K562 (cell line): ENCODE measurements around the gene SIRPA. TPM values are rescaled to one million over a fixed set of nuclear protein-coding genes. Genes with fewer than 3 reads are reported as not detected.

Experiments
- ATAC-seq: fragments of 200-7000 bp; cut with Tn5 transposase; 3 replicates; pipeline ENCODE4 v1.9.1; 2020; ENCODE audit warnings: moderate library complexity
- BruUV-seq: library from RNA; stranded (reverse); fragments of 400-500 nt; replicated peaks from 2 replicates; lab custom pipeline; 2021; lab: Mats Ljungman, UMichigan
- CTCF ChIA-PET: fragments of 300-600 bp; formaldehyde crosslinking; extraction: SDS; loops from one replicate; lab custom pipeline; 2021; ENCODE audit warnings: low intra/inter-chr PET ratio; lab: Yijun Ruan, JAX
- POLR2A ChIA-PET: fragments of 300-600, 350-650 bp; sonication (Branson Sonifier 250); formaldehyde crosslinking; extraction: SDS; loops from one replicate; lab custom pipeline; 2021; ENCODE audit warnings: antibody characterized with exemption, inconsistent platforms; lab: Yijun Ruan, JAX
- DNase-seq, 4 experiments: peaks; one replicate each; pipeline versions ENCODE4 v3.0.0 to v3.0.0-alpha.2; 2011 to 2018; ENCODE audit warnings: low spot score in 3 of 4, mixed read lengths in 3 of 4; ENCODE audit errors: extremely low read depth in 1 of 4
- FAIRE-seq: peaks from 2 replicates; lab custom pipeline; 2011; peaks lifted over from hg19 to GRCh38; lab: Jason Lieb, UNC
- H2AFZ ChIP-seq: 2 replicates; pipeline ENCODE4 v1.6.0; 2011; ENCODE audit warnings: low read depth, low read length, control low read depth, inconsistent platforms
- H3K27ac ChIP-seq: fragments of 200-600 bp; 3 replicates; pipeline ENCODE4 v1.8.0; 2011; ENCODE audit warnings: low read depth, mild to moderate bottlenecking, control low read depth, inconsistent platforms, low read length, moderate library complexity, mixed read lengths; ENCODE audit errors: extremely low read depth
- H3K27me3 ChIP-seq, 2 experiments: fragments of 300-600 bp in 1 of 2; 2 replicates in 1 of 2; 3 replicates in 1 of 2; pipeline versions ENCODE4 v1.6.0 to v1.8.0; 2011; ENCODE audit warnings: inconsistent platforms in 2 of 2, low read length in 2 of 2, mild to moderate bottlenecking in 1 of 2, mixed read lengths in 1 of 2, moderate library complexity in 1 of 2; ENCODE audit not compliant: control insufficient read depth in 2 of 2, insufficient read depth in 2 of 2
- H3K36me3 ChIP-seq: fragments of 300-600 bp; 3 replicates; pipeline ENCODE4 v1.8.0; 2011; ENCODE audit warnings: mild to moderate bottlenecking, low read length, inconsistent platforms; ENCODE audit not compliant: control insufficient read depth, insufficient read depth
- H3K4me1 ChIP-seq, 2 experiments: fragments of 200-600 bp in 1 of 2; replicated peaks in 1 of 2; 2 replicates in 1 of 2; 3 replicates in 1 of 2; pipeline versions ENCODE4 v1.5.1 to v1.8.0; 2011; ENCODE audit warnings: inconsistent platforms in 2 of 2, low read length in 2 of 2, mild to moderate bottlenecking in 1 of 2, mixed read lengths in 1 of 2, moderate library complexity in 1 of 2; ENCODE audit not compliant: control insufficient read depth in 2 of 2, insufficient read depth in 2 of 2
- H3K4me2 ChIP-seq: 2 replicates; pipeline ENCODE4 v1.6.1; 2011; ENCODE audit warnings: low read length, control low read depth, inconsistent platforms, mixed read lengths; ENCODE audit not compliant: insufficient read depth
- H3K4me3 ChIP-seq: fragments of 200-600 bp; sonication (generic), shearing (Covaris generic); 2 replicates; pipeline ENCODE4 v1.5.1; 2016; ENCODE audit warnings: control low read depth, inconsistent platforms
- H3K79me2 ChIP-seq: fragments of 200-600 bp; 3 replicates; pipeline ENCODE4 v1.8.0; 2011; ENCODE audit warnings: low read length, inconsistent platforms; ENCODE audit not compliant: control insufficient read depth, insufficient read depth
- H3K9ac ChIP-seq, 2 experiments: 2 replicates each; pipeline versions ENCODE4 v1.6.0 to v1.6.1; 2011; ENCODE audit warnings: low read depth in 2 of 2, low read length in 2 of 2, control low read depth in 1 of 2, inconsistent platforms in 1 of 2, mild to moderate bottlenecking in 1 of 2, mixed read lengths in 1 of 2; ENCODE audit not compliant: insufficient read depth in 1 of 2
- H3K9me1 ChIP-seq: one replicate; pipeline ENCODE4 v1.6.0; 2011; ENCODE audit warnings: inconsistent platforms, mild to moderate bottlenecking, low read length, moderate library complexity; ENCODE audit not compliant: control insufficient read depth, insufficient read depth
- H3K9me3 ChIP-seq: replicated peaks from 2 replicates; pipeline ENCODE4 v1.5.1; 2011; ENCODE audit warnings: low read depth, low read length, inconsistent platforms; ENCODE audit not compliant: control insufficient read depth, insufficient read depth
- H4K20me1 ChIP-seq: replicated peaks from 2 replicates; pipeline ENCODE4 v1.6.1; 2011; ENCODE audit warnings: low read length, inconsistent platforms, mixed read lengths; ENCODE audit not compliant: control insufficient read depth, insufficient read depth
- BACH1 ChIP-seq: fragments of 200-800 bp; sonication (Bioruptor generic); IDR thresholded peaks from 2 replicates; pipeline ENCODE4 v1.6.1; 2016; ENCODE audit warnings: missing genetic modification characterization, missing compliant biosample characterization
- E2F3 ChIP-seq: fragments of 250-450 bp; sonication (Bioruptor Pico); IDR thresholded peaks from 2 replicates; pipeline ENCODE4 v1.4.0; 2020; ENCODE audit warnings: mild to moderate bottlenecking
- GABPB2 ChIP-seq: fragments of 250-450 bp; sonication (Bioruptor Pico); conservative IDR thresholded peaks from 2 replicates; pipeline ENCODE4 v1.5.1; 2021; ENCODE audit warnings: mild to moderate bottlenecking
- HMGN3 ChIP-seq: IDR thresholded peaks from 2 replicates; pipeline ENCODE4 v1.6.1; 2011; ENCODE audit warnings: borderline replicate concordance, low read depth, mild to moderate bottlenecking, mixed read lengths, low read length; ENCODE audit not compliant: insufficient read length; ENCODE audit errors: extremely low read depth
- IFI16 ChIP-seq: fragments of 250-450 bp; sonication (Bioruptor Pico); IDR thresholded peaks from 2 replicates; pipeline ENCODE4 v2.1.2; 2022; ENCODE audit warnings: mild to moderate bottlenecking, inconsistent platforms
- JUNB ChIP-seq: fragments of 450-650 bp; formaldehyde crosslinking; conservative IDR thresholded peaks from 2 replicates; pipeline ENCODE4 v1.4.0; 2020; ENCODE audit warnings: mild to moderate bottlenecking
- KDM1A ChIP-seq, 2 experiments: fragments of 450-650 bp; IDR thresholded peaks; 2 replicates each; pipeline ENCODE4 v1.6.1; 2016; ENCODE audit warnings: mild to moderate bottlenecking in 2 of 2
- KLF6 ChIP-seq: fragments of 250-450 bp; sonication (Bioruptor Pico); IDR thresholded peaks from 2 replicates; pipeline ENCODE4 v1.4.0; 2020; ENCODE audit warnings: mild to moderate bottlenecking, moderate library complexity, borderline replicate concordance
- MCM3 ChIP-seq: fragments of 450-650 bp; IDR thresholded peaks from 2 replicates; pipeline ENCODE4 v1.6.1; 2016
- NCOA4 ChIP-seq: fragments of 450-650 bp; IDR thresholded peaks from 2 replicates; pipeline ENCODE4 v1.6.1; 2018; ENCODE audit warnings: mild to moderate bottlenecking; ENCODE audit not compliant: partially characterized antibody
- NCOR1 ChIP-seq: fragments of 450-650 bp; IDR thresholded peaks from 2 replicates; pipeline ENCODE4 v1.6.1; 2016; ENCODE audit warnings: mild to moderate bottlenecking, moderate library complexity
- OTX1 ChIP-seq: fragments of 450-650 bp; formaldehyde crosslinking; IDR thresholded peaks from 2 replicates; pipeline ENCODE4 v1.4.0; 2022; ENCODE audit warnings: mild to moderate bottlenecking
- PHB2 ChIP-seq: fragments of 450-650 bp; IDR thresholded peaks from 2 replicates; pipeline ENCODE4 v1.6.1; 2017; ENCODE audit warnings: low read depth
- RBM15 ChIP-seq: fragments of 200-400 bp; formaldehyde crosslinking; IDR thresholded peaks from 2 replicates; pipeline ENCODE4 v1.6.1; 2018; ENCODE audit warnings: mild to moderate bottlenecking, low read length, moderate library complexity; ENCODE audit not compliant: insufficient read depth
- SNIP1 ChIP-seq: fragments of 450-650 bp; IDR thresholded peaks from 2 replicates; pipeline ENCODE4 v1.7.1; 2017; ENCODE audit warnings: low read depth, mild to moderate bottlenecking
- ZNF354B ChIP-seq: fragments of 250-450 bp; sonication (Bioruptor Pico); IDR thresholded peaks from 2 replicates; pipeline ENCODE4 v1.4.0; 2020
- ZNF551 ChIP-seq: fragments of 250-450 bp; sonication (Bioruptor Pico); IDR thresholded peaks from 2 replicates; pipeline ENCODE4 v1.5.0; 2021; ENCODE audit warnings: mild to moderate bottlenecking, moderate library complexity
- ZNF785 ChIP-seq: fragments of 250-450 bp; sonication (Bioruptor Pico); IDR thresholded peaks from 2 replicates; pipeline ENCODE4 v1.4.0; 2020; ENCODE audit warnings: mild to moderate bottlenecking
- WGBS: fragments of 100-300 bp; shearing (Covaris generic); methylation state at CpG from one replicate; pipeline ENCODE4 v1.1.6; 2016; ENCODE audit warnings: low coverage, mixed read lengths; ENCODE audit not compliant: insufficient coverage; ENCODE audit errors: missing lambda C conversion rate; 5-methylcytosine and 5-hydroxymethylcytosine counted together
- in situ Hi-C: fragments of 300-500 bp; cut with MboI; formaldehyde crosslinking; loops from 4 replicates; pipeline ENCODE4 v1.15.0; 2018; ENCODE audit warnings: inconsistent platforms, mixed read lengths
- intact Hi-C: fragments of 100-400 bp; cut with micrococcal nuclease; formaldehyde crosslinking; loops from 2 replicates; pipeline ENCODE4 v1.14.2; 2022
- polyA plus RNA-seq, 8 experiments: library from polyadenylated mRNA; depleted of rRNA in 4 of 8; stranded (reverse) in 5 of 8; unstranded in 3 of 8; fragments of >200 nt; fragmentation: Nextera tagmentation in 2 of 8; fragmentation: Illumina TruSeq in 1 of 8; extraction: Ambion mirVana in 2 of 8; extraction: Trizol in 1 of 8; gene quantifications; 2 replicates each; pipeline versions ENCODE4 v1.2.1 to v1.2.3, GENCODE V29; 2011 to 2014; ENCODE audit warnings: inconsistent platforms in 1 of 8, missing spikeins in 1 of 8
- total RNA-seq, 7 experiments: library from RNA; depleted of rRNA in 6 of 7; stranded (reverse); fragments of >200 nt in 6 of 7; fragmentation: Illumina TruSeq in 2 of 7; extraction: Trizol in 2 of 7; gene quantifications; 2 replicates each; pipeline versions ENCODE4 v1.2.1 to v1.2.3, GENCODE V29; 2011 to 2021; ENCODE audit warnings: low replicate concordance in 1 of 7
- TF ChIP-seq, protein P1 (sequence below), 2 experiments: fragments of 450-650 bp in 1 of 2; sonication (generic) in 1 of 2; formaldehyde crosslinking in 1 of 2; IDR thresholded peaks in 1 of 2; conservative IDR thresholded peaks in 1 of 2; 2 replicates each; pipeline versions ENCODE4 v1.6.1 to v1.8.1; 2016 to 2023; ENCODE audit warnings: mild to moderate bottlenecking in 2 of 2, moderate library complexity in 2 of 2, inconsistent platforms in 1 of 2, missing genetic modification reagents in 1 of 2

SIRPA gene
- total and polyA plus RNA-seq, 9 of the 15 experiments (the other 6 are each of a cell fraction or from before 2014, with no cell fraction given) = 0.01 to 0.40 (median 0.11) TPM; not detected in 2

DNA sequence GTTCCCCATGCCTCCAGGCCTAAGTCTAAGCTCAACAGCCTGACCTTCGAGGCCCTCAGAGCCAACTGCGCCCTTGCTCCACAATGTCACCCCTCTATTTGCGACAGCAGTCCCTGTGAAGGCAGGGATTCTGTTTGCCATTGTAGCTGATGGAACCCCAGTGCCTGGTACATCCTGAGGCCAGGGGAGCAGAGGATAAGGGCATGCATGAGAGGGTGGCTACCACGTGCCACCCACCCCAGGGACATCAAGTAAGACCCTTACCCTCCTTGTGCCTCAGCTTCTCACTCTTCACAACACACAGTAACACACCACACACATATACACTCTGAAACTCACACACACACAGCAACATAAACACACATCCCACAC, 20.0 kb upstream of the SIRPA start:
- Histone ChIP-seq H3K9me3 (no peaks in the 10 kb centered on the region), H2AFZ (no peak overlapping the region), H3K9ac (no peak overlapping the region), H3K4me3 (no peak overlapping the region), H4K20me1 (no peaks in the 10 kb centered on the region)
- CTCF ChIA-PET = no interaction called here
- ATAC-seq = no peak
- intact Hi-C loops = no loop called here
- no peak for TF ChIP-seq ZNF551 (CRISPR knock-in tag)
- no peak for TF ChIP-seq IFI16 (CRISPR knock-in tag)
- TF ChIP-seq NCOA4 = no peak
- TF ChIP-seq KLF6 = no peak
- TF ChIP-seq KDM1A (IDR thresholded peaks at IDR 0.05) = no peak
- no peak for TF ChIP-seq PHB2
- TF ChIP-seq, protein P1, sequence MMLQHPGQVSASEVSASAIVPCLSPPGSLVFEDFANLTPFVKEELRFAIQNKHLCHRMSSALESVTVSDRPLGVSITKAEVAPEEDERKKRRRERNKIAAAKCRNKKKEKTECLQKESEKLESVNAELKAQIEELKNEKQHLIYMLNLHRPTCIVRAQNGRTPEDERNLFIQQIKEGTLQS (IDR thresholded peaks at IDR 0.05) = no peak
- TF ChIP-seq, protein P1 (CRISPR knock-in tag; conservative IDR thresholded peaks at IDR 0.05) = no peak
- no peak for TF ChIP-seq BACH1 (tag)
- TF ChIP-seq MCM3 = no peak
- TF ChIP-seq E2F3 (CRISPR knock-in tag) = no peak
- TF ChIP-seq JUNB (CRISPR knock-in tag) = no peak
- no peak for TF ChIP-seq OTX1 (CRISPR knock-in tag)
- no peak for TF ChIP-seq ZNF785
- TF ChIP-seq NCOR1 = no peak
- TF ChIP-seq RBM15 = no peak
- no peak for TF ChIP-seq SNIP1
- TF ChIP-seq HMGN3 = no peak
- TF ChIP-seq GABPB2 (CRISPR knock-in tag) = no peak
- TF ChIP-seq ZNF354B (CRISPR knock-in tag) = no peak
- TF ChIP-seq, all 486 proteins: peak for 0
- no peak for FAIRE-seq
- POLR2A ChIA-PET = interaction anchor here (1.0 kb wide), 1 partner anchor 14 kb away, joined by 3 read pairs; no protein-coding TSS in a partner anchor
- in situ Hi-C loops = no loop called here
- 7% methylated on average over 4 of the region's 4 CpGs for WGBS
- BruUV-seq = no TSS peak
- Histone ChIP-seq H3K27me3 (no peaks in the 10 kb centered on the region; a peak in 1 of 5 replicates), H3K36me3 (no peaks in the 10 kb centered on the region), H3K9me1 (no peaks in the 10 kb centered on the region), H3K4me2 (no peak overlapping the region), H3K27ac (no peak overlapping the region), H3K79me2 (no peaks in the 10 kb centered on the region), H3K4me1 (no peaks in the 10 kb centered on the region)
- no peak for DNase-seq
